DMS53 treated with DMSO at 0.1 percent for 48 hours (cell line): Measurements from ENCODE around the gene PAOX.

Experiments used
- DNase-seq: peaks from one replicate; lab custom pipeline; 2025; ENCODE audit not compliant: unreplicated experiment; lab: John Stamatoyannopoulos, UW

Gene PAOX

GRCh38 chr10:133379152-133379800 lies at the start of gene PAOX:
TSS of gene PAOX (plus strand) at chr10:133379262. CDS start at chr10:133379317, 55 bp downstream.
- peak; percentile 11 for DNase-seq

DNA sequence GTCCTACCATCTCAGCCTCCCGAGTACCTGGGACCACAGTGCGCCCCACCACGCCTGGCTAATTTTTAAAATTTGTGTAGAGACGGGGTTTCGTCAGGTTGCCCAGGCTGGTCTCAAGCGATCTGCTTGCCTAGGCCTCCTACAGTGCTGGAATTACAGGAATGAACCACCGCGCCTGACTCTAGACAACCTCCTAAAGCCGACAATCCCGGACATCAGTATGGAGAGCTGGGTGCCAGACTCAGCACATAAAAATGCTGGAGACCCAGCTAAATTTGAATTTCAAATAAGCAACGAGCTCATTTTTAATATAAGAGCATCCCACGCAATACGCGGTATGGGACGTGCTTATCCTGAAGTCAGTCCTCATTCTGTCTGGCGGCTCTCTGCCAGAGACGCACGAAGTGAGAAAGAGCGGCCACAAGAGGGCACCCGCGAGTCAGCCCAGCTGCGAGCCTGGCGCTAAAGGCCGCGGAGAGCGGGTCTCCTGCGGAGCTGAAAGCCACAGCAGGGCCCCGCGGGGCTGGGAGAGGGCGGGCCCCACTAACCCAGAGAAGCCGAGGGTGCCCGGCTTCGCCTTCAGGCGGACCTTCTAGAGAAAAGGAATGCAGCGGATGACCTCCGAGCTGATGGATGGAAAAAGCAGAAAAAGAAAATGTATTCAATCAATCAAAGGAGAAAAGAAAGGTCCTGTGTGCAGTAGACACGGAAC lies 49.4 kb upstream of the PAOX start:
- DNase-seq: peak; percentile 79

DNA sequence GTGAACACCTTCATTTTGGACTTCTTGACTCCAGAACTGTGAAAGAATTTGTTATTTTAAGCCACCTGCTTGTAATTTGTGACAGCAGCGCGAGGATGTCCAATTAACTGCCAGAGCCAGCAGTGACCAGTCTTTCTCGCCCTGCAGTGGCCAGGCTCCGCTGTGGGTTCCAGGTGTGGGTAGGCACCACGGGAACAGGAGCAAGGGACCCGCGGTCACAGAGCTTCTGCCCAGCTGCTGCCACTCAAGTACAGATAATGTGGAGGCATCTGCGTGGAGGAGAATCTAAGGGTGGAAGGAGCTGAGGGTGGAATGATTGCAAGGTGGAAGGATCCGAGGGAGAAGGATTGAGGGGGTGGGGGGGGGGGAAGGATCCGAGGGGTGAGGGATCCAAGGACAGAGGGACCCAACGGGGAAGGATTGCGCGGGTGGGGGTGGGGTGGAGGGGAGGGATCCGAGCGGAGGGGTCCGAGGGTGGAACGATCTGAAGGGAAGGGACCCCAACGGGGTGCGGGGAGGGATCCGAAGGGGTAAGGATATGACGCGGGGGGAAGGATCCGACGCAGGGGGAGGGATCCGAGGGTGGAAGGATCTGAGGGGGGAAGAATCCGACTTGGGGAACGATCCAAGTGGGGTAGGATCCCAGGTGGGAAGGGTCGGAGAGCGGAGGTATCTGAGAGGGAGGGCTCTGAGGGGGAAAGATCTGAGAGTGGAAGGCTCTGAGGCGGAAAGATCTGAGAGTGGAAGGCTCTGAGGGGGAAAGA lies 45.9 kb upstream of the PAOX start:
- DNase-seq: no peak

DNA sequence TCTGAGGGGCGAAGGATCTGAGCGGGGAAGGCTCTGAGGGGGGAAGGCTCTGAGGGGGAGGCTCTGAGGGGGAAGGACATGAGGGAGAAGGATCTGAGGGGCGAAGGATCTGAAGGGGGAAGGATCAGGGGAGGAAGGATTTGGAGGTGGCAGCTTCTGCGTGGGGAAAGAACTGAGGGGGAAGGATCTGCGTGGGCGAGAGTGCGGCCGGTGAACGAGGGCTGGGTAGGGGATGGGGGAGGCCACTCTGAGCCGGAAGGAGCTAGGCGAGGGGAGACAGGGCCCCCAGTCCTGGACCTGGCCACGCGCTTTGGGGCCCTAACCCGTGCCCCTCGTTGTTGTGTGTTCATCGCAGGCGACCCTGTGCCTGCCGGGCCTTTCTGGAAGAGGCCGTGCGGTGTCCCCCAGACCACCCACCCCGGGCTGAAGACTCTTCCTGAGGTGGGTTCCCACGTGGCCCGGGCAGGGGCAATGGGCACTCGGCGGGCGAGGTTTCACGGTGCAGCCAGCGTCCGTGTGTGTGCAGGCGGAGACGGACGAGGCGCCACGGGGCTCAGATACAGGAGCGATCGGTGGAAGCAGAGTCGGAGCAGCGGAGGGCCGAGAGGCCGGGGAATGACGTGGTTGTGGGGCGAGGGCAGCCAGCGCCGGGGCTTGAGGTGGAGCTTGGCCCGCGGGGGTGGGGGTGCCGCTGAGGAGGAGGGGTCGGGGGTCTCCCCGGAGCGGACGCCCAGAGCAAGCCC lies 44.4 kb upstream of the PAOX start:
- peak; percentile 5 for DNase-seq

DNA sequence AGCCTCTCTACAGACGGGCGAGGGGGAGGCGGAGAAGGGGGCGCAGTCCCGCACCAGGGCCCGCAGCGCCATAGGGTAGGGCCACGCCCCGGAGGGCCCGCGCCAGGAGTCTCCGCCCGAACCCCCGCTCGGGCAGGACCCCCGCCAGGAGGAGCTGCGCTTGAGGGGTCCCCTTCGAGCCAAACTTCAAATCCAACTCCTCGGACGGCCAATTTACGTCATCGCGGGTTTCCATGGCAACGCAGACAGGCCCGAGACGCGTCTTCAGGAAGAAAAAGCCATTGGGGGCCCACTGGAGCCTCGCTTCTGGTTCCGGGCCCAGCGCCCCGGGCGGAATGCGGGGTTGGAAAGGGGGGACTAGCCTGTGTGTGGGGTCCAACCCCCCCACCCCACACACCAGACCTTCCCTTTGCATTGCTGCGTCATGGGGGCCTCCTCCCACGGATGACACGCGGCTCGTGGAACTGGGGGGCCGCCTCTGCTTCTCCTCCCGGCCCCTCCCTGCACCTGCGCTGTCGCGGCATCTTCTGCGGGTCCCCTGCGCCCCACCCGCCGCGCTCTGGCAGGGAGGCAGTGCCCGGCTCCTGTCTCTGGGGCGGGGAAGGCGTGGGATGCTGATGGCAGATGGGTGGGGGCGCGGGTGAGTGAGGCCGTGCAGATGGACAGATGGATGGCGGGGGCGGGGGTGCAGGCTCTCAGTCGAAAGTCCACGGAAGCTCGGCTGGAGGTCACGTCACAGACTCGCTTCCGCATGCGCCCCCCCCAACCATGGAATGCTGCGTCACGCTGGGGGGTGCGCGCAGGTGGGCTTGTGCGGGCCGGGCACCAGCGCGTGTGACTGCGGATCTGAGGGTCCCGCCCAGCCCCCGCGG lies 43.6 kb upstream of the PAOX start:
- peak; percentile 11 for DNase-seq

- no peak for DNase-seq
Measured at GRCh38 chr10:133336118-133336576, 42.9 kb upstream of the PAOX start.

GRCh38 chr10:133336577-133337369 lies 42.3 kb upstream of the PAOX start, which contains the start of gene CALY:
TSS of gene CALY (minus strand) at chr10:133336896. CDS start at chr10:133328989, 7,907 bp downstream.
- DNase-seq: peak; percentile 11

GRCh38 chr10:133337370-133337725 lies 41.7 kb upstream of the PAOX start:
- no peak for DNase-seq

GRCh38 chr10:133338080-133339071 lies 40.7 kb upstream of the PAOX start:
- DNase-seq: no peak

- no peak for DNase-seq
Measured at GRCh38 chr10:133339708-133340380, 39.2 kb upstream of the PAOX start.

DNA sequence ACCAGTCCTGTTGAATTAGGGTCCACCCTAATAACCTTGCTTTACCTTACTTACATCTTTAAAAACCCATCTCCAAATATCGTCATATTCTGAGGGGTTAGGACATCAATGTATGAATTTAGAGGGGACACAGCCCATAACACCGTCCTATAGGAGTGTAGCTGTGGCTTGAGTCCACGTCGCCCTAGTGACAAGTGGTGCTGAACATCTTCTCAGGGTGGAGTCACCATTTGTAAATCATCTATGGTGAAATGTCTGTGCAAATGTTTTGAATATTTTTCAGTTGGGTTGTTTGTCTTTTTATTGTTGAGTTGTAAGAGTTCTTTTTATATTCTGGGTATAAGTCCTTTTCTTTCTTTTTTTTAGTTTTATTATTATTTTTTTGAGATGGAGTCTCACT lies 37.1 kb upstream of the PAOX start:
- DNase-seq: no peak

DNA sequence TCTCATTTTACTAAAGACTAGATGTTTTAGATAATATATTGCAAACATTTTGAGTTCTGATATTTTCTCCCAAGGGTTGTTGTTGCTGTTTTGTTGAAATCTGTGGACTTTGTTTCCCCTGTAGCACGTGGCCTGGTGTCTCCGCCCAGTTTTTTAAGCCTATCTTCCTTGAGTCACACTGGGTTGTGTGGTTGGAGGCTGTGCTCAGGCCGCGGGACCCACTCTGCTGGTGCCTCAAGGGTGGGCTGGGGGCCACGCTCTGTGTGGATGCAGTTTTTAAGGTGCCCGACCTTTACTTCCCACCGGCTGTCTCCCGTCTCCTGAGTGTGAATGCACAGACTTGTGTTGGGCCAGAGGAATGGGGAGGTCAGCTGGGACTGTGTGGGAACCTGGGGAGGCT lies 36.1 kb upstream of the PAOX start:
- no peak for DNase-seq

- DNase-seq: peak; percentile 3
Measured at GRCh38 chr10:133343558-133343957, 35.5 kb upstream of the PAOX start.

GRCh38 chr10:133344236-133344635 lies 34.8 kb upstream of the PAOX start:
- DNase-seq: no peak

GRCh38 chr10:133346413-133346812 lies 32.6 kb upstream of the PAOX start:
- DNase-seq: no peak

DNA sequence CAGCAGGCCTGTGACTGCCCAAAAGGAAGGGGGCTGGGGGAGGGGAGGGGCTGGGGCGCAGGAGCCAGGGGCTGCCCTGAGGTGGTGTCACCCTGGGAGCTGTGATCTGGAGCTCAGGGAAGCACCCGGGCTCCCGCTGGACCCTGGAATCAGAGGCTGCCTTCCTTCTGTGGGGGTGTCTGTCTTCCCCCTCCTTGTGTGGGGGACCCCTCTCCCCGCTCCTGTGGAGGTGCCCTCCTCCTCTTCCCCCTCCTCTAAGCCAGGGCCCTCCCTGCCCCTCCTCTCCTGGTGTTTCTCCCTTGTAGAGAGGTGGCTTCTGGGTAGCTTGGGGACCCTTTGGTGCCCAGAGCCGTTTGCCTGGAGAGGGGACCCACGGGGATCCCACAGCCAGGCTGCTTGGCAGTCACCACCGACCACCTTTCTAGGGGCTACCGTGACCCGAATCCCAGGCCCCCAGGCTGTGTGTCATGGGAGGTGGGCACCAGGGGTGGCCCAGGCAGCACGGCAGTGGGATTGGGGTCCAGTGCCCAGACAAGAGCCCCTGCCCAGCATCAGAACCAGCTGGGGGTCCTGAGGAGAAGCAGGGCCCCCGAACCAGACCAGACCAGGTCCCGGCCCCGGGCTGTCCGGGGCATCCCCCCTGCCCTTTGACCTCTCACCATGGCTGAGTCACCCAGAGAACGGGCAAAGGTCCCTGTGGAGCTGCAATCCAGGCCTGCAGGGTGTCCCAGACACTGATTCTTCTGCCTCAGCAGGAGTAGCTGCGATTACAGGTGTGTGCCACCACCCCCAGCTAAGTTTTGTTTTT lies 31.1 kb upstream of the PAOX start:
- DNase-seq: no peak

GRCh38 chr10:133349160-133349568 lies 29.9 kb upstream of the PAOX start:
- no peak for DNase-seq
